ENCODE results near the gene ATP12A. TPM values are rescaled to one million over a fixed set of nuclear protein-coding genes. Genes with fewer than 3 reads are reported as not detected.

ATP12A gene
- total RNA-seq, 1 experiment from 2014 or later = 0.40 TPM

DNA sequence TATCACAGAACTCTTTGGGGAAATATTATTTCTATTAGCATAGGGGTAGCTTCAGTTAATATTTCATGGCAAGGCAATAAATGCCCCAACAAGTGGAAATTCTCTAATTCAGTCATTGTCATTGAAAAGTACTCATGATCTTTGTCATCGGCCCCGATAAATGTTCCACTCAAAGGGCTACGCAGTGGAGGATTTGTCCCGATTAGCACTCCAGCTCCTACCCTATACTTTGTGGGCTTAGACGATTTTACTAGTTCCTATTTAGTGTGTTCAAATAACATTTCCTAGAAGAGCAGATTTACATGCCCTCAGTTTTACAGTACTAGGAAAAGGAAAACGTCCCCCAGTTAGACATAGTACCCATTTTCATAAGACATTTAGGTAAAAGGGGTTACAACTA, 38.0 kb upstream of the ATP12A start:
- no peak for TF ChIP-seq CTCF (IDR thresholded peaks at IDR 0.05; ENCODE audit: unreplicated experiment)
- intact Hi-C loops (cut with micrococcal nuclease; ENCODE audit: unreplicated experiment) = no loop called here
- no peak for DNase-seq
- H3K27me3 Mint-ChIP-seq (ENCODE audit: unreplicated experiment) = no peaks in the 10 kb centered on the region
- no peaks in the 10 kb centered on the region for H3K4me1 Mint-ChIP-seq (ENCODE audit: low read depth, unreplicated experiment)
- no peak overlapping the region for H3K4me3 Mint-ChIP-seq (ENCODE audit: low read depth, unreplicated experiment)
- H3K36me3 Mint-ChIP-seq (ENCODE audit: insufficient read depth, unreplicated experiment) = no peaks in the 10 kb centered on the region
- no peaks in the 10 kb centered on the region for H3K9me3 Mint-ChIP-seq (ENCODE audit: low read depth, unreplicated experiment)
- BruUV-seq (replicated peaks) = no TSS peak
- H3K27ac Mint-ChIP-seq (ENCODE audit: unreplicated experiment) = no peak overlapping the region
- CTCF ChIA-PET = interaction anchor here (0.9 kb wide), 1 partner anchor 362 kb away, joined by 3 read pairs; no protein-coding TSS in a partner anchor

- CTCF ChIA-PET = no interaction called here
- Mint-ChIP-seq H3K36me3 (ENCODE audit: insufficient read depth, unreplicated experiment) (no peaks in the 10 kb centered on the region), H3K27me3 (ENCODE audit: unreplicated experiment) (no peaks in the 10 kb centered on the region), H3K4me1 (ENCODE audit: low read depth, unreplicated experiment) (no peaks in the 10 kb centered on the region), H3K9me3 (ENCODE audit: low read depth, unreplicated experiment) (no peaks in the 10 kb centered on the region), H3K27ac (ENCODE audit: unreplicated experiment) (no peak overlapping the region), H3K4me3 (ENCODE audit: low read depth, unreplicated experiment) (no peak overlapping the region)
- intact Hi-C loops (cut with micrococcal nuclease; ENCODE audit: unreplicated experiment) = no loop called here
- no peak for DNase-seq
- no TSS peak for BruUV-seq (replicated peaks)
- TF ChIP-seq CTCF (IDR thresholded peaks at IDR 0.05; ENCODE audit: unreplicated experiment) = no peak
Measured at GRCh38 chr13:24644036-24644435, 36.2 kb upstream of the ATP12A start.

DNA sequence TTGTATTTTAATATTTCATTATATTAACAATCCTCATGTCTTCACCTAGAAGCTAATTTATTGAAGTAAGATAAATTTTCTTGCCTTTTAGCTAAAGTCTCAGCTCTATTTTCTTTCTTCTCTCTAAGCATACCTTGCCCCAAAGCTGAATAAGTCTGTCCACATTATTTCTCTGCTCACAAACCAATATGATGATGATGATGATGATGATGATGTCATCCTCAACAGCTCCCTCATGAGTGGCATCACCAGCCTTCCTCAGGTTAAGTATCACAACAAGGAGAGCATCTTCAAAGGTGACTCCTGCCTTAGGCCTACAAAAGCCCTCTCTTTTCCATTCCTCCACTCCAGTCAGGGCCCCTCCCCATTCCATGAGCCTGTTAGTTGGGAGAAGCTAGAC, 31.9 kb upstream of the ATP12A start:
- Mint-ChIP-seq H3K36me3 (ENCODE audit: insufficient read depth, unreplicated experiment) (no peaks in the 10 kb centered on the region), H3K27ac (ENCODE audit: unreplicated experiment) (no peak overlapping the region), H3K27me3 (ENCODE audit: unreplicated experiment) (no peaks in the 10 kb centered on the region), H3K4me1 (ENCODE audit: low read depth, unreplicated experiment) (peaks cover 18% of the 10 kb centered on the region), H3K4me3 (ENCODE audit: low read depth, unreplicated experiment) (no peak overlapping the region), H3K9me3 (ENCODE audit: low read depth, unreplicated experiment) (no peaks in the 10 kb centered on the region)
- no peak for DNase-seq
- no peak for TF ChIP-seq CTCF (IDR thresholded peaks at IDR 0.05; ENCODE audit: unreplicated experiment)
- BruUV-seq (replicated peaks) = no TSS peak
- CTCF ChIA-PET = no interaction called here
- intact Hi-C loops (cut with micrococcal nuclease; ENCODE audit: unreplicated experiment) = no loop called here

DNA sequence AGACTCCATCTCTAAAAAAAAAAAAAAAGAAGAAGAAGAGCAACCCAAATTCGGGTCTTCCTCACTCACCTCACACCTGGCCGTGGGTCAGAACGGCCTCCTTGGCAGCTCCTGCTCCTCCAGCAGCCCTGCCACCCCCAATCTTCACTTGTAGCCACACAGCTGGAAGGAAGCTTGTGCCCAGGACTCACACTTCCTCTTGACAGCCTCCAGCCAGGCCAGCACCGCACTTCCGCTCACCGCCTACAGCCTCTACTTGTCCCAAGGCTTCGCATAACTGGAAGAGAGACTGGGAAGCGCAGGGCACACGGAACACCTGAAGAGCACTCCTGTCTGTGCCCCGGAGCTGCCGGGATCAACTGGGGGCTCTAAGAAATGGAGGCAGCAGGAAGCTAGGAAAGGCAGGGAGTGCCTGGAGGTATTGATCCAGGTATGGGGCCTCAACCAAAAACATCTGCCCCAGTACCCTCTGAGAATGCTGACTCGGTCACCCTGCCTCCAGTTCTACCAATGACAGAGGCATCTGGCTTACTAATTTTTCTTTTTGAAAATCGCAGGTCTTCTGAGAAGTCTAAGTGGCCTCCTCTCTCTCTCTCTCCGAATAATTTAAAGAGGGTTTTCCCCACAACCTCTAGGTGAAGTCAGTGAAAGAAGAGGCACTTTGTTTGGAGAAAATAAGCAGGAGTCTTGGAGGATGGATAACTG, 31.1 kb upstream of the ATP12A start:
- Mint-ChIP-seq H3K9me3 (ENCODE audit: low read depth, unreplicated experiment) (no peaks in the 10 kb centered on the region), H3K4me3 (ENCODE audit: low read depth, unreplicated experiment) (no peak overlapping the region), H3K27me3 (ENCODE audit: unreplicated experiment) (no peaks in the 10 kb centered on the region), H3K27ac (ENCODE audit: unreplicated experiment) (no peak overlapping the region), H3K36me3 (ENCODE audit: insufficient read depth, unreplicated experiment) (no peaks in the 10 kb centered on the region), H3K4me1 (ENCODE audit: low read depth, unreplicated experiment) (peaks cover 18% of the 10 kb centered on the region)
- intact Hi-C loops (cut with micrococcal nuclease; ENCODE audit: unreplicated experiment) = no loop called here
- TF ChIP-seq CTCF (IDR thresholded peaks at IDR 0.05; ENCODE audit: unreplicated experiment) = no peak
- DNase-seq = no peak
- BruUV-seq (replicated peaks) = no TSS peak
- CTCF ChIA-PET = no interaction called here
